PFSK-1 (cell line): ENCODE measurements around the gene PRMT9.

Experiments
- FOXP2 ChIP-seq: optimal IDR thresholded peaks from 2 replicates; pipeline ENCODE3; 2011; ENCODE audit warnings: borderline replicate concordance, control low read depth, inconsistent platforms; ENCODE audit not compliant: insufficient read depth; ENCODE audit errors: extremely low read length, extremely low read depth
- POLR2AphosphoS5 ChIP-seq: IDR thresholded peaks from 2 replicates; pipeline ENCODE4 v1.6.1; 2012; ENCODE audit warnings: low read depth, mild to moderate bottlenecking, control low read depth, low read length, moderate library complexity
- SIN3A ChIP-seq: IDR thresholded peaks from 2 replicates; pipeline ENCODE4 v1.6.1; 2012; ENCODE audit warnings: mild to moderate bottlenecking, low read length, moderate library complexity, borderline replicate concordance; ENCODE audit not compliant: insufficient read depth
- TAF1 ChIP-seq: IDR thresholded peaks from 2 replicates; pipeline ENCODE4 v1.6.1; 2012; ENCODE audit warnings: low read length, control low read depth, borderline replicate concordance; ENCODE audit not compliant: insufficient read depth
- TF ChIP-seq, protein P1 (sequence below), 2 experiments: IDR thresholded peaks; 2 replicates each; pipeline versions ENCODE4 v1.6.1 to v1.8.0; 2011 to 2012; ENCODE audit warnings: low read depth in 2 of 2, low read length in 2 of 2, control low read depth in 1 of 2, inconsistent platforms in 1 of 2, mild to moderate bottlenecking in 1 of 2, moderate library complexity in 1 of 2; ENCODE audit not compliant: insufficient read depth in 1 of 2

The PRMT9 gene

DNA sequence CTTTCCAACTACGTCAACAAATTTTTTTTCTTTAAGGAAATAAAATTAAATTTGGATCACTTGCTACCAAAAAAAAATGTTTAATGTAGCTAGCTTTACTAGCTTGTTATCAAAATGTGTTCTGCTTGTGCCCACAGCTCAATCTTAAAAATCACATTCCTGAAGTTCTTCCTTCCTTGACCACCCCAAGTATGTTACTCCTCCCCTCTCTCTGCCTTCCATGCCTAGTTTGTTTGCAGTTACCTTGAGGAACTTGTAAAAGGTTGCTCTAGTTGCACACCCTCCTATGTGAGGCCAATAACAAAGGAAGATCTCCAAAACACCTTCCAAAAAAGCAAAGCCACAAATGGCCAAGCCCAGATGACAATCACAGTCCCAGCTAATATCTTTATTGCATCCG, 86.4 kb downstream of the PRMT9 start:
- TF ChIP-seq, protein P1, sequence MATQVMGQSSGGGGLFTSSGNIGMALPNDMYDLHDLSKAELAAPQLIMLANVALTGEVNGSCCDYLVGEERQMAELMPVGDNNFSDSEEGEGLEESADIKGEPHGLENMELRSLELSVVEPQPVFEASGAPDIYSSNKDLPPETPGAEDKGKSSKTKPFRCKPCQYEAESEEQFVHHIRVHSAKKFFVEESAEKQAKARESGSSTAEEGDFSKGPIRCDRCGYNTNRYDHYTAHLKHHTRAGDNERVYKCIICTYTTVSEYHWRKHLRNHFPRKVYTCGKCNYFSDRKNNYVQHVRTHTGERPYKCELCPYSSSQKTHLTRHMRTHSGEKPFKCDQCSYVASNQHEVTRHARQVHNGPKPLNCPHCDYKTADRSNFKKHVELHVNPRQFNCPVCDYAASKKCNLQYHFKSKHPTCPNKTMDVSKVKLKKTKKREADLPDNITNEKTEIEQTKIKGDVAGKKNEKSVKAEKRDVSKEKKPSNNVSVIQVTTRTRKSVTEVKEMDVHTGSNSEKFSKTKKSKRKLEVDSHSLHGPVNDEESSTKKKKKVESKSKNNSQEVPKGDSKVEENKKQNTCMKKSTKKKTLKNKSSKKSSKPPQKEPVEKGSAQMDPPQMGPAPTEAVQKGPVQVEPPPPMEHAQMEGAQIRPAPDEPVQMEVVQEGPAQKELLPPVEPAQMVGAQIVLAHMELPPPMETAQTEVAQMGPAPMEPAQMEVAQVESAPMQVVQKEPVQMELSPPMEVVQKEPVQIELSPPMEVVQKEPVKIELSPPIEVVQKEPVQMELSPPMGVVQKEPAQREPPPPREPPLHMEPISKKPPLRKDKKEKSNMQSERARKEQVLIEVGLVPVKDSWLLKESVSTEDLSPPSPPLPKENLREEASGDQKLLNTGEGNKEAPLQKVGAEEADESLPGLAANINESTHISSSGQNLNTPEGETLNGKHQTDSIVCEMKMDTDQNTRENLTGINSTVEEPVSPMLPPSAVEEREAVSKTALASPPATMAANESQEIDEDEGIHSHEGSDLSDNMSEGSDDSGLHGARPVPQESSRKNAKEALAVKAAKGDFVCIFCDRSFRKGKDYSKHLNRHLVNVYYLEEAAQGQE (IDR thresholded peaks at IDR 0.05; ENCODE audit: insufficient read depth in 1 of 2, low read depth in 2 of 2, low read length in 2 of 2), result no peak
- TF ChIP-seq SIN3A, result no peak
- TF ChIP-seq POLR2AphosphoS5, result no peak
- TF ChIP-seq TAF1, result no peak
- no peak for TF ChIP-seq FOXP2

DNA sequence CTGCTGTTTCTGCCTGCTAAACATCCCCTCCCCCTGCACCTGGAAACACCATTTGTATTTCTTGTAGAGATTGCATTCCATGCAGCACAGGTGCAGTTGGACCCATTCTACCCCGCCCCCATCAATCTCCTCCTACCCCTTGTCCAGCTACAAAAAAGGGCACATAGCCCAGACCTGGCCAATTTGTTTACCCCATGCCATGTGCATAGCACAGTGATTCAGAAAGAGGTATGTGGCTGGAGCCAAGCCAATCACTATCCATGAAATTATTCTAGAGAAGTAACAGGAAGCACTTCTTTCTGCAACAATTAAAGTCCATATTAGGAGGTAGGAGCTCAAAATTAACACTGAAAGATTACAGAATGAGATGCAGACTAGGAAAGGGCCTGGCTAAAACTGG, 87.0 kb downstream of the PRMT9 start:
- TF ChIP-seq, protein P1 (IDR thresholded peaks at IDR 0.05; ENCODE audit: insufficient read depth in 1 of 2, low read depth in 2 of 2, low read length in 2 of 2), result no peak
- no peak for TF ChIP-seq SIN3A

DNA sequence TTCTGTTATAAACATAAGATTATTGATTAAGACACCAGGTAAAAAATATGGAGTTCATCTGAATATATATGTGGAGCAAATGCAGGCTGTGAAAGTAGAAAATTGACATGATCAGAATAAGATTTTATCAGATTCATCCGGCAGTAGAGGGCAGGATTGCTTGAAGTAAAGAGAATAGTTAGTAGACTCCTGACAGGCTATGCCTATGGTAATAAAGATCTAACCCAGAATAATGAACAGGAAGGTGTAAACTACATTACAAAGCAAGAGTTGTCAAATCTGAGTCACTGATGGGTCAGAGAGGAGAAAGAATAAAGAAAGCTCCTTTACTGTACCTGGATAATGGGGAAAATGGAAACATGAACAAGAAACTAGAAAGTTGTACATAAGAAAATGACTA, 87.6 kb downstream of the PRMT9 start:
- TF ChIP-seq TAF1 (no peak), FOXP2 (no peak), SIN3A (no peak), POLR2AphosphoS5 (no peak)
- TF ChIP-seq, protein P1 (IDR thresholded peaks at IDR 0.05; ENCODE audit: insufficient read depth in 1 of 2, low read depth in 2 of 2, low read length in 2 of 2), result no peak

DNA sequence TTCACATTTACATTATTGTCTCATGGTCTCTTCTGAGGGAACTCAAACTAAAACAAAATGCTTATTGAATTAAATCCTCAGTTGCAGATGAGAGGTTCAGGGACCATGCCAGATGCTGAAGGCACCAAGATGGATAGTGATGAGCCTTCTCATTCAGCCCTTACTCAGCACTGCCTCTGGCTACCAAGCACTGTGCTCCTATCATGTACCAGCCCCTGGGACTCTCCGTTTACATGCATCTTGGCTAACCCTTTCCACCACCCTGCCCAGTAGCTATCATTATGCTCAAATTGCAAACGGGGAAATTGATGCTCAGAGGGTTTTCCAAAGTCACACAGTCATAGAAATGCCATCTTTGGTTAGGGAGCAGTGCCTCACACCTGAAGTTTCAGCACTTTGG, 89.4 kb downstream of the PRMT9 start:
- no peak for TF ChIP-seq FOXP2
- TF ChIP-seq, protein P1 (IDR thresholded peaks at IDR 0.05; ENCODE audit: insufficient read depth in 1 of 2, low read depth in 2 of 2, low read length in 2 of 2), result no peak
- no peak for TF ChIP-seq SIN3A
- TF ChIP-seq POLR2AphosphoS5, result no peak
- TF ChIP-seq TAF1, result no peak

DNA sequence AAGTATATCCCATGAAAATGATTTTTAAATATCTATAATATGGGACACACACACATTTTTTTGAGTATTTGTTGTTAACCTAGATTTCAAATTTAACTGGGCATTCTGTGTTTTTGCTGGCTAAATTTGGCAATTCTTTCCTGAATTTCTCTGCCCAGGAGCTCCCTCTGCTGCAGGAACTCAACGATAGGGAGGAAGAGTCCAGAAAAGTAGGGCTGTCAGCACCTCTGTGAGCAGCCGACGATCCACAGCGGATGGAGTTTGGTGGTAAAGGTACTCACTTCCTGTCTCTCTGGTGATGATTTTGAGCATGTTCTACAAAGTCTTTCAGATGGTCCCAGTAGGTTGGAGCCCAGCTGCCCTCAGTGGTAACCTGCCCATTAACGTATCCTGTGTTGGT, 89.9 kb downstream of the PRMT9 start:
- TF ChIP-seq SIN3A (no peak), TAF1 (no peak), POLR2AphosphoS5 (no peak), FOXP2 (no peak)
- TF ChIP-seq, protein P1 (IDR thresholded peaks at IDR 0.05; ENCODE audit: insufficient read depth in 1 of 2, low read depth in 2 of 2, low read length in 2 of 2), result no peak
